ENCODE results near the gene SHISA9.

GRCh38 chr16:13270602-13271001, 369.2 kb downstream of the SHISA9 start:
- TF ChIP-seq, protein P1, sequence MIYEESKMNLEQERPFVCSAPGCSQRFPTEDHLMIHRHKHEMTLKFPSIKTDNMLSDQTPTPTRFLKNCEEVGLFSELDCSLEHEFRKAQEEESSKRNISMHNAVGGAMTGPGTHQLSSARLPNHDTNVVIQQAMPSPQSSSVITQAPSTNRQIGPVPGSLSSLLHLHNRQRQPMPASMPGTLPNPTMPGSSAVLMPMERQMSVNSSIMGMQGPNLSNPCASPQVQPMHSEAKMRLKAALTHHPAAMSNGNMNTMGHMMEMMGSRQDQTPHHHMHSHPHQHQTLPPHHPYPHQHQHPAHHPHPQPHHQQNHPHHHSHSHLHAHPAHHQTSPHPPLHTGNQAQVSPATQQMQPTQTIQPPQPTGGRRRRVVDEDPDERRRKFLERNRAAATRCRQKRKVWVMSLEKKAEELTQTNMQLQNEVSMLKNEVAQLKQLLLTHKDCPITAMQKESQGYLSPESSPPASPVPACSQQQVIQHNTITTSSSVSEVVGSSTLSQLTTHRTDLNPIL (CRISPR knock-in tag; IDR thresholded peaks at IDR 0.05; ENCODE audit: low read depth), result no peak
- TF ChIP-seq CSRNP3 (CRISPR knock-in tag; IDR thresholded peaks at IDR 0.05), result no peak
- no peak for TF ChIP-seq TSHZ2 (CRISPR knock-in tag; IDR thresholded peaks at IDR 0.05)
- no peak for TF ChIP-seq RARB (CRISPR knock-in tag; IDR thresholded peaks at IDR 0.05)
- no peak for TF ChIP-seq ARNTL (CRISPR knock-in tag; IDR thresholded peaks at IDR 0.05; ENCODE audit: borderline replicate concordance, low read depth)
- TF ChIP-seq TOX (CRISPR knock-in tag; IDR thresholded peaks at IDR 0.05; ENCODE audit: borderline replicate concordance), result no peak
- no peak for TF ChIP-seq GLIS3 (CRISPR knock-in tag; IDR thresholded peaks at IDR 0.05)
